Mucosa of rectum (tissue), 2 donors: ENCODE results near the gene GRK5.
A peak's percentile ranks its signal among the peaks of the same experiment; 100 is the strongest.

Experiments
- H3K27ac ChIP-seq, 2 donors: one replicate each; pipeline ENCODE4 v1.7.0; 2013; ENCODE audit warnings: inconsistent platforms in 2 of 2, low read depth in 2 of 2, low read length in 2 of 2
- H3K27me3 ChIP-seq, 2 donors: one replicate each; pipeline ENCODE4 v1.7.0; 2013; ENCODE audit warnings: low read length in 2 of 2; ENCODE audit not compliant: control insufficient read depth in 2 of 2, insufficient read depth in 2 of 2
- H3K36me3 ChIP-seq, 2 donors: one replicate each; pipeline ENCODE4 v1.7.0; 2013; ENCODE audit warnings: low read length in 2 of 2; ENCODE audit not compliant: control insufficient read depth in 2 of 2, insufficient read depth in 2 of 2
- H3K4me1 ChIP-seq, 2 donors: one replicate each; pipeline ENCODE4 v1.7.0; 2013; ENCODE audit warnings: low read length in 2 of 2, mild to moderate bottlenecking in 1 of 2; ENCODE audit not compliant: control insufficient read depth in 2 of 2, insufficient read depth in 2 of 2
- H3K4me3 ChIP-seq, 2 donors: one replicate each; pipeline ENCODE4 v1.7.0; 2013; ENCODE audit warnings: low read length in 2 of 2
- H3K9ac ChIP-seq, 2 donors: one replicate each; pipeline ENCODE4 v1.7.0; 2013; ENCODE audit warnings: low read length in 2 of 2, low read depth in 1 of 2, mild to moderate bottlenecking in 1 of 2
- H3K9me3 ChIP-seq, 2 donors: one replicate each; pipeline ENCODE4 v1.7.0; 2013; ENCODE audit warnings: low read length in 2 of 2; ENCODE audit not compliant: control insufficient read depth in 2 of 2
- donor health status: healthy.
- donor health status: Normal muscosa, but diverticular disease.

The GRK5 gene

GRCh38 chr10:119335671-119336353 is 128.4 kb downstream of the GRK5 start:
- Histone ChIP-seq H3K9ac (no peak overlapping the region), H3K9me3 (no peaks in the 10 kb centered on the region), H3K27me3 (no peaks in the 10 kb centered on the region), H3K4me3 (no peak overlapping the region), H3K27ac (no peak overlapping the region), H3K4me1 (no peaks in the 10 kb centered on the region), H3K36me3 (no peaks in the 10 kb centered on the region)

DNA sequence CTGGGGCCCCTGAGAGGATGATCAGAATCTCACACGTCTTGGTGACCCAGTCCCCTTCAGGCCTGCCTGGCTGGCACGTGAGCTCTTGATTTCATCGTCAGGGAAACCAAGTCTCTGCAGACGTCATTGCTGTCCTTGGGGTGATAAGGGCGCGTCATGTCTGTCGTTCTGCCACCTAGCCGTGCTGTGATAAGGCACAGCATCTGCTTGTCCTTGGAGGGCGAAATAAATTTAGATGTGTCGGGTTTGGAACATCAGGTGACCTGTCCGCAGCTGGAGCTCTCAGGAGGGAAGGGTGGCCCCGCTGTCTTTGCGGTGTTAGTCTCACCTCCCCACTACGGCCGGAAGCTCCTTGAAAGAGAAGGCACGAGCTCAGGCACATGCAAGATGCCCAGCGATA is 129.2 kb downstream of the GRK5 start:
- Histone ChIP-seq H3K27ac (no peak overlapping the region), H3K4me1 (no peaks in the 10 kb centered on the region)

DNA sequence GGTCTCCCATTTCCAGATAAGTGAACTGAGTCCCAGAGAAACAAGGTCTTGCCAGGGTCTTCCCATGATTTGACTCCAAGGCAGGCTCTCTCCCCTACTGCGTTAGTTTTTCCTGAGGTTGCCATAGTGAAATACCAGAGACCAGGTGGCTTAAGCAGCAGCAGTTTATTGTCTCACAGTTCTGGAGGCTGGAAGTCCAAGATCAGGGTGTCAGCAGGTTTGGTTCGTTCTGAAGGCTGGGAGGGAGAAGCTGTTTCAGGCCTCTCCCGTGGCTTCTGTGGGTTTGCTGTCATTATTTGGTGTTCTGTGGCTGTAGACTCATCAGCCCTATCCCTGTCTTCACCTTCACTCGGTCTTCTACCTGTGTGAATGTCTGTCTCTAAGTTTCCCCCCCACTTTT is 129.9 kb downstream of the GRK5 start:
- no peak overlapping the region for H3K9ac ChIP-seq
- H3K27ac ChIP-seq = no peak overlapping the region
- H3K27me3 ChIP-seq = no peaks in the 10 kb centered on the region
- no peaks in the 10 kb centered on the region for H3K36me3 ChIP-seq
- H3K4me1 ChIP-seq = peaks cover 0 to under 1% of the 10 kb centered on the region in 2 donors
- H3K9me3 ChIP-seq = no peaks in the 10 kb centered on the region
- no peak overlapping the region for H3K4me3 ChIP-seq

More for the DNA sequence above, 129.2 kb downstream of the GRK5 start:
- H3K36me3 ChIP-seq = no peaks in the 10 kb centered on the region
- H3K4me3 ChIP-seq = no peak overlapping the region
- no peaks in the 10 kb centered on the region for H3K27me3 ChIP-seq
- H3K9ac ChIP-seq = no peak overlapping the region
- no peaks in the 10 kb centered on the region for H3K9me3 ChIP-seq

DNA sequence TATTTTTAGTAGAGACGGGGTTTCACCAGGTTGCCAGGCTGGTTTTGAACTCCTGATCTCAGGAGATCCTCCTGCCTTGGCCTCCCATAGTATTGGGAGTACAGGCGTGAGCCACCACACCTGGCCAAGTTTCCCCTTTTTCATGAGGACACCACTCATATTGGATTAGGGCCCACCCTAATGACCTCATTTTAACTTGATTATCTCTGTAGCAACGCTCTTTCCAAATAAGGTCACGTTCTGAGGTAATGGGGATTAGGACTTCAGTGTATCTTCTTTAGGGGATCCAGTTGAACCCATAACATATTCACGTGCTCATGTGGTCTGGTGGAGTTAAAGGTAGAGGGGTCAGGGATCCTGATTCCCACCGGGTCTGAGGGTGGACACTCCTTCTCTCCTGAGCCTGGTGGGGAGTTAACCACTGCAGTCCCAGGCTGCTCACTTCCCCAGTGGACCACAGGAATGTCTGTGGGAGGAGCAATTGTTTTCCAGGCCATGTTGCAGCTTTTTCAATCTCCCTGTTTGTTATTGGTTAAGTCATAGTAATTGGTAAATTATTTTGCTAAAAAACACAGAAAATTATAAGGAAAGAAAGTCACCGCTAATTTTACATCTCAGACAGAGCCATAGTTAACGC is 130.5 kb downstream of the GRK5 start:
- Histone ChIP-seq H3K9me3 (no peaks in the 10 kb centered on the region), H3K27ac (no peak overlapping the region), H3K4me3 (no peak overlapping the region), H3K4me1 (peaks cover 0 to 4% of the 10 kb centered on the region in 2 donors), H3K9ac (no peak overlapping the region), H3K36me3 (no peaks in the 10 kb centered on the region), H3K27me3 (no peaks in the 10 kb centered on the region)

GRCh38 chr10:119339109-119339508 is 131.7 kb downstream of the GRK5 start:
- H3K27me3 ChIP-seq = no peaks in the 10 kb centered on the region
- no peak overlapping the region for H3K4me3 ChIP-seq
- H3K9me3 ChIP-seq = no peaks in the 10 kb centered on the region
- no peaks in the 10 kb centered on the region for H3K36me3 ChIP-seq
- H3K9ac ChIP-seq = no peak overlapping the region
- H3K4me1 ChIP-seq = peaks cover 0 to 4% of the 10 kb centered on the region in 2 donors
- H3K27ac ChIP-seq = no peak overlapping the region

- Histone ChIP-seq H3K27me3 (no peaks in the 10 kb centered on the region), H3K36me3 (no peaks in the 10 kb centered on the region), H3K27ac (peak overlapping the region in 1 of 2 donors; percentile 43), H3K9me3 (no peaks in the 10 kb centered on the region), H3K9ac (no peak overlapping the region), H3K4me1 (peaks cover 0 to 4% of the 10 kb centered on the region in 2 donors), H3K4me3 (no peak overlapping the region)
Measured at GRCh38 chr10:119340893-119341458, 133.6 kb downstream of the GRK5 start.

DNA sequence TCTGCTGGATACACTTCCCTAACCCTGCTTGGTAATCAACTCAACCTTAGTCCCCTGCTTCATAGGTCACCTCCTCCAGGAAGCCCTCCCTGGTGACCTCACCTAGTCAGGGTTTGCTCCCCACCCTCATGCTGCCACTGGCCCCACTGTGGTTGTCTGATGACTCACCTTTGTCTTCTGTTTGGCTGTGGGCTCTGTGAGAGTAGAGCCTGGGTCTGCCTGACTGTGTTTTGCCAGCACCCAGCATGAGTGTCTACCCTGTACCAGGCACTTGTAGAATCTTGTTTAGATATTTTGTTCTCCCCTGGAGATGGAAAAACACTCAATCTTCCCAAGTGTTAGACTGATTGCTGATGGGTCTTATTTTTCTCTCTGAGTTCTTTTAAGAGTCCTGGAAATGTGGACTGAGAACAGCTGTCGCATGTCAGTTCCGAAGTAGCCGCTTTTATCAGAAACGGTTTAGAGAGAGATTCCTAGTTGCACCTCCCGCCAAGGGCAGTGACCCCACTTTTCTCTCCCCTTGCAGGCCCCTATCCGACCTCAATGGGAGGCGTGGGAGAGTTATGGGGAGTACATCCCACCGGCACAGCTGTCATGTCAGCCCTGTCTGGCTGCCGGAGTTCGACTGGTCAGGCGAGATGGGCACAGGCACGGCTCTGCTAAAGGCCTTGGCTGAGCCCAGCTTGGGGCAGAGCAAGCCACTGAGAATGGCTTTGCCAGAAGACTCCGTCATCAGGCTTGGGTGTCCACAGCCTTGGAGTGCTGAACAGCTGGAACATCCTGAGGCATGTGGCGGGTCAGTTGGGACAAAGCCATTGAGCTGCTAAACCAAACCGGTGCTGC is 134.3 kb downstream of the GRK5 start:
- Histone ChIP-seq H3K9me3 (no peaks in the 10 kb centered on the region), H3K9ac (no peak overlapping the region), H3K4me3 (no peak overlapping the region), H3K4me1 (peaks cover 0 to 4% of the 10 kb centered on the region in 2 donors), H3K36me3 (no peaks in the 10 kb centered on the region), H3K27ac (peak overlapping the region in 1 of 2 donors; percentile 43), H3K27me3 (no peaks in the 10 kb centered on the region)

- no peaks in the 10 kb centered on the region for H3K36me3 ChIP-seq
- no peaks in the 10 kb centered on the region for H3K9me3 ChIP-seq
- no peaks in the 10 kb centered on the region for H3K27me3 ChIP-seq
- H3K4me3 ChIP-seq = no peak overlapping the region
- H3K9ac ChIP-seq = no peak overlapping the region
- peak overlapping the region in 1 of 2 donors; percentile 41 for H3K27ac ChIP-seq
- H3K4me1 ChIP-seq = peaks cover 0 to 4% of the 10 kb centered on the region in 2 donors
Measured at GRCh38 chr10:119342335-119342734, 135.0 kb downstream of the GRK5 start.

- Histone ChIP-seq H3K36me3 (no peaks in the 10 kb centered on the region), H3K27me3 (no peaks in the 10 kb centered on the region), H3K4me3 (no peak overlapping the region), H3K9ac (no peak overlapping the region), H3K9me3 (no peaks in the 10 kb centered on the region), H3K4me1 (peaks cover 0 to 4% of the 10 kb centered on the region in 2 donors), H3K27ac (no peak overlapping the region)
Measured at GRCh38 chr10:119343011-119343601, 135.7 kb downstream of the GRK5 start.
